MM.1S (cell line): ENCODE measurements around the gene HSPA1L.
"Not testable (repeated sequence)": the region's sequence is repeated elsewhere in the genome, so short reads cannot be mapped to it uniquely, and the experiment has no call there.

Source experiments
- DNase-seq: peaks from one replicate; pipeline ENCODE4 v3.0.0-alpha.2; 2015
- H2AFZ ChIP-seq: fragments of 300-600 bp; sonication (generic); 2 replicates; pipeline ENCODE4 v1.6.0; 2016; ENCODE audit warnings: antibody characterized with exemption, low read length
- H3F3A ChIP-seq: fragments of 300-600 bp; sonication (generic); 2 replicates; pipeline ENCODE4 v1.6.1; 2016; ENCODE audit warnings: mild to moderate bottlenecking, antibody characterized with exemption, low read length, moderate library complexity, mixed read lengths; ENCODE audit not compliant: insufficient read depth
- H3K27ac ChIP-seq: fragments of 300-600 bp; sonication (generic); 2 replicates; pipeline ENCODE4 v1.5.1; 2016; ENCODE audit warnings: mild to moderate bottlenecking, low read length
- H3K27me3 ChIP-seq: fragments of 300-600 bp; sonication (generic); replicated peaks from 2 replicates; pipeline ENCODE4 v1.6.0; 2016; ENCODE audit warnings: low read length; ENCODE audit not compliant: insufficient read depth
- H3K36me3 ChIP-seq: fragments of 300-600 bp; sonication (generic); replicated peaks from 2 replicates; pipeline ENCODE4 v1.6.1; 2016; ENCODE audit warnings: mild to moderate bottlenecking, low read length, mixed read lengths; ENCODE audit not compliant: insufficient read depth
- H3K4me1 ChIP-seq: fragments of 300-600 bp; sonication (generic); 2 replicates; pipeline ENCODE4 v1.6.1; 2016; ENCODE audit warnings: low read length, mixed read lengths
- H3K4me2 ChIP-seq: fragments of 300-600 bp; sonication (generic); 2 replicates; pipeline ENCODE4 v1.6.0; 2016; ENCODE audit warnings: low read depth, low read length
- H3K4me3 ChIP-seq: fragments of 300-600 bp; sonication (generic); 2 replicates; pipeline ENCODE4 v1.5.1; 2016; ENCODE audit warnings: low read length, mixed read lengths
- H3K79me2 ChIP-seq: fragments of 300-600 bp; sonication (generic); 2 replicates; pipeline ENCODE4 v1.6.1; 2016; ENCODE audit warnings: mixed run types, low read length, mixed read lengths
- H3K9ac ChIP-seq: fragments of 300-600 bp; sonication (generic); 2 replicates; pipeline ENCODE4 v1.6.1; 2016; ENCODE audit warnings: low read length, mixed read lengths
- H3K9me2 ChIP-seq: fragments of 300-600 bp; sonication (generic); replicated peaks from 2 replicates; pipeline ENCODE4 v1.6.1; 2016; ENCODE audit warnings: mild to moderate bottlenecking, low read length, mixed read lengths; ENCODE audit not compliant: insufficient read depth
- H3K9me3 ChIP-seq: fragments of 300-600 bp; sonication (generic); replicated peaks from 2 replicates; pipeline ENCODE4 v1.6.1; 2016; ENCODE audit warnings: mild to moderate bottlenecking, low read length, mixed read lengths; ENCODE audit not compliant: insufficient read depth
- H4K20me1 ChIP-seq: fragments of 300-600 bp; sonication (generic); 2 replicates; pipeline ENCODE4 v1.6.1; 2016; ENCODE audit warnings: mild to moderate bottlenecking, low read length, moderate library complexity, mixed read lengths; ENCODE audit not compliant: insufficient read depth
- EZH2 ChIP-seq: fragments of 300-600 bp; sonication (generic); optimal IDR thresholded peaks from 2 replicates; pipeline ENCODE3; 2017; ENCODE audit warnings: low read depth, mild to moderate bottlenecking, antibody characterized with exemption, low read length, mixed read lengths
- EZH2phosphoT487 ChIP-seq: fragments of 300-600 bp; sonication (generic); IDR thresholded peaks from 2 replicates; pipeline ENCODE4 v1.6.1; 2018; ENCODE audit warnings: antibody characterized with exemption, low read length
- TF ChIP-seq, protein P1 (sequence below): fragments of 300-600 bp; sonication (generic); IDR thresholded peaks from 2 replicates; pipeline ENCODE4 v1.5.1; 2016; ENCODE audit warnings: antibody characterized with exemption, low read length, mixed read lengths

The HSPA1L gene

GRCh38 chr6:31825553-31825952 lies 10.5 kb upstream of the HSPA1L start:
- no peak for TF ChIP-seq EZH2phosphoT487
- TF ChIP-seq EZH2: no peak
- TF ChIP-seq, protein P1, sequence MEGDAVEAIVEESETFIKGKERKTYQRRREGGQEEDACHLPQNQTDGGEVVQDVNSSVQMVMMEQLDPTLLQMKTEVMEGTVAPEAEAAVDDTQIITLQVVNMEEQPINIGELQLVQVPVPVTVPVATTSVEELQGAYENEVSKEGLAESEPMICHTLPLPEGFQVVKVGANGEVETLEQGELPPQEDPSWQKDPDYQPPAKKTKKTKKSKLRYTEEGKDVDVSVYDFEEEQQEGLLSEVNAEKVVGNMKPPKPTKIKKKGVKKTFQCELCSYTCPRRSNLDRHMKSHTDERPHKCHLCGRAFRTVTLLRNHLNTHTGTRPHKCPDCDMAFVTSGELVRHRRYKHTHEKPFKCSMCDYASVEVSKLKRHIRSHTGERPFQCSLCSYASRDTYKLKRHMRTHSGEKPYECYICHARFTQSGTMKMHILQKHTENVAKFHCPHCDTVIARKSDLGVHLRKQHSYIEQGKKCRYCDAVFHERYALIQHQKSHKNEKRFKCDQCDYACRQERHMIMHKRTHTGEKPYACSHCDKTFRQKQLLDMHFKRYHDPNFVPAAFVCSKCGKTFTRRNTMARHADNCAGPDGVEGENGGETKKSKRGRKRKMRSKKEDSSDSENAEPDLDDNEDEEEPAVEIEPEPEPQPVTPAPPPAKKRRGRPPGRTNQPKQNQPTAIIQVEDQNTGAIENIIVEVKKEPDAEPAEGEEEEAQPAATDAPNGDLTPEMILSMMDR: no peak
- Histone ChIP-seq H3K4me3 (no peak overlapping the region), H3K27me3 (no peaks in the 10 kb centered on the region), H3K36me3 (no peaks in the 10 kb centered on the region), H3K4me2 (no peak overlapping the region), H3K79me2 (peaks cover 22% of the 10 kb centered on the region), H3K9me2 (no peaks in the 10 kb centered on the region), H3F3A (peaks cover 34% of the 10 kb centered on the region), H4K20me1 (no peaks in the 10 kb centered on the region; the same call in 1 of the 2 replicates), H3K4me1 (peaks cover 19% of the 10 kb centered on the region; the same call in 1 of the 2 replicates), H3K27ac (no peak overlapping the region), H2AFZ (no peak overlapping the region), H3K9me3 (no peaks in the 10 kb centered on the region), H3K9ac (no peak overlapping the region)
- DNase-seq: no peak

GRCh38 chr6:31823592-31824196 lies 8.6 kb upstream of the HSPA1L start:
- not testable (repeated sequence) for H3K9me2 ChIP-seq, H3K9me3 ChIP-seq, H3K27ac ChIP-seq, H3K36me3 ChIP-seq, H4K20me1 ChIP-seq, H2AFZ ChIP-seq, H3K4me2 ChIP-seq, H3K9ac ChIP-seq, DNase-seq, H3K27me3 ChIP-seq, H3K4me3 ChIP-seq
- H3K79me2 ChIP-seq: peaks cover 11% of the 10 kb centered on the region
- H3F3A ChIP-seq: peaks cover 25% of the 10 kb centered on the region
- peaks cover 19% of the 10 kb centered on the region; the same call in 1 of the 2 replicates for H3K4me1 ChIP-seq

DNA sequence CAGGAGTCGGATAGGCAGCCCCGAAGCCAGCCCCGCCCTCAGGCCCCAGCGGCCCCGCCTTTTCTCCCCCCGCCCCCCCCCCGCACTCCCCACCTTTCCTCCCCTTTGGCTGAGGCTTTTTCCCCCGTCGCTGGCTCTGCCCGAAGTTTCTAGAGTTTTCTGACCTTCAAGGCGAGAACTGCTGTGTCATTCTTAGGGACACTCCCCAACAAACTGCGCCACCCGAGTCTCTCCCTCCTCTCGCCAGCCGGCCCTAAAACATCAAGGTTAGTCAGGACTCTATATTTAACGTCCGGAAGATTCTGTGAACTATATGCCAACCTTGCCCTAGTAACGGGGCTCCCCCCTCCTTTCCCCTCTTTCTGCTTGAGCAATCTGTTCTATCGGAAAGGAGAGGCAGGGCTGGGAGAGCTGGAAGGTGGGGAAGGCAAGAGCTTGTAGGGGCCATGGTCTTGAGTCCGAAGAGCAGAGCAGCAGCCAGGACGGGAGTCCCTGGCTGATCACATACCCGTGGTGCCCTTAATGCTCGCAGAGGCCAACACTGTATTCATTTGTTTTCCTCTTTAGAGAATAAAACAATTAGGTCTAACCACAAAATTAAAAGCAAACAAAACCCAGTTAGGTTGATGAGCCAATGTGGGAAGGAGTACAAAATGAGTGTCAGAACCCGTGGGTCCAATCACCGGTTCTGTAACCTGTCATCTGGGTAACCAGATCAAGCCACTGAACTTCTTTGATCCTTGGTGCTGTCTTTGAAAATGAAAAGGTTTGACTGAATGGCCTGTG lies 7.1 kb upstream of the HSPA1L start:
- peak overlapping the region; percentile 96 for H3K27ac ChIP-seq
- peaks cover 6% of the 10 kb centered on the region for H3K79me2 ChIP-seq
- no peaks in the 10 kb centered on the region for H3K9me2 ChIP-seq
- TF ChIP-seq, protein P1: no peak
- TF ChIP-seq EZH2phosphoT487 (no peak), EZH2 (no peak)
- no peaks in the 10 kb centered on the region for H3K9me3 ChIP-seq
- no peaks in the 10 kb centered on the region for H3K36me3 ChIP-seq
- H3K9ac ChIP-seq: peak overlapping the region; percentile 88
- H3K4me1 ChIP-seq: peaks cover 19% of the 10 kb centered on the region; the same call in 1 of the 2 replicates
- H3K4me3 ChIP-seq: peak overlapping the region; percentile 93
- H2AFZ ChIP-seq: peak overlapping the region; percentile 91
- H3K27me3 ChIP-seq: no peaks in the 10 kb centered on the region
- peak; percentile 86 for DNase-seq
- no peaks in the 10 kb centered on the region for H4K20me1 ChIP-seq
- H3F3A ChIP-seq: peaks cover 25% of the 10 kb centered on the region
- peak overlapping the region; percentile 81 for H3K4me2 ChIP-seq
